Measurements from ENCODE around the gene STARD10. TPM values are rescaled to one million over a fixed set of nuclear protein-coding genes. Genes with fewer than 3 reads are reported as not detected.
A peak's percentile ranks its signal among the peaks of the same experiment; 100 is the strongest.

STARD10 gene
- total and polyA plus RNA-seq, 9 of the 15 experiments (the other 6 are each of a cell fraction or from before 2014, with no cell fraction given): 0.15 to 52.9 (median 32.3) TPM

- Histone ChIP-seq H2AFZ (ENCODE audit: low read depth, low read length) (peak overlapping the region; percentile 77; the same call in 1 of the 2 replicates), H4K20me1 (replicated peaks; ENCODE audit: control insufficient read depth, insufficient read depth, low read length) (no peaks in the 10 kb centered on the region), H3K27me3 (ENCODE audit: control insufficient read depth in 2 of 2, insufficient read depth in 2 of 2, low read length in 2 of 2) (no peaks in the 10 kb centered on the region), H3K79me2 (ENCODE audit: control insufficient read depth, insufficient read depth, low read length) (peaks cover 56% of the 10 kb centered on the region), H3K4me1 (replicated peaks in 1 of 2; ENCODE audit: control insufficient read depth in 2 of 2, insufficient read depth in 2 of 2, low read length in 2 of 2) (peaks cover 11 to 26% of the 10 kb centered on the region in 2 experiments; a peak in 4 of 5 replicates), H3K36me3 (ENCODE audit: control insufficient read depth, insufficient read depth, low read length) (peaks cover 81% of the 10 kb centered on the region), H3K9me1 (ENCODE audit: control insufficient read depth, insufficient read depth, low read length) (no peaks in the 10 kb centered on the region), H3K9ac (ENCODE audit: insufficient read depth in 1 of 2, low read depth in 2 of 2, low read length in 2 of 2) (peak overlapping the region; percentile 65 to 87), H3K4me2 (ENCODE audit: insufficient read depth, low read length) (peak overlapping the region; percentile 78), H3K4me3 (peak overlapping the region; percentile 33), H3K27ac (ENCODE audit: extremely low read depth, low read depth, low read length) (peak overlapping the region; percentile 79), H3K9me3 (replicated peaks; ENCODE audit: control insufficient read depth, insufficient read depth, low read depth, low read length) (no peaks in the 10 kb centered on the region)
- FAIRE-seq (no peak), DNase-seq (ENCODE audit: extremely low read depth in 1 of 4, low spot score in 3 of 4) (no peak), ATAC-seq (no peak)
- CTCF ChIA-PET (ENCODE audit: low intra/inter-chr PET ratio): no interaction called here
- TF ChIP-seq ZNF512 (tag; IDR thresholded peaks at IDR 0.05): peak; percentile 44; the same call in 1 of the 2 replicates
- no peak for TF ChIP-seq RBM34 (IDR thresholded peaks at IDR 0.05; ENCODE audit: borderline replicate concordance, insufficient read depth, low read length)
- POLR2A ChIA-PET: no interaction called here
- intact Hi-C loops (cut with micrococcal nuclease) (no loop called here), in situ Hi-C loops (cut with MboI) (loop anchor here (10.0 kb wide), 1 partner anchor 463 kb away; no protein-coding TSS in a partner anchor)
- BruUV-seq (replicated peaks): TSS peak; percentile 67
- whole genome bisulfite sequencing (ENCODE audit: insufficient coverage, low coverage, missing lambda C conversion rate): 81% methylated on average over 13 of the region's 13 CpGs
These were observed 72.2 kb downstream of the STARD10 start for GRCh38 chr11:72721689-72722049.

GRCh38 chr11:72721276-72721675 lies 72.6 kb downstream of the STARD10 start:
- in situ Hi-C loops (cut with MboI): loop anchor here (10.0 kb wide), 1 partner anchor 464 kb away; no protein-coding TSS in a partner anchor
- DNase-seq (ENCODE audit: extremely low read depth in 1 of 4, low spot score in 3 of 4) (no peak), ATAC-seq (no peak), FAIRE-seq (no peak)
- ChIA-PET CTCF (ENCODE audit: low intra/inter-chr PET ratio) (no interaction called here), POLR2A (no interaction called here)
- Histone ChIP-seq H3K4me2 (ENCODE audit: insufficient read depth, low read length) (peak overlapping the region; percentile 78), H3K27ac (ENCODE audit: extremely low read depth, low read depth, low read length) (no peak overlapping the region), H3K27me3 (ENCODE audit: control insufficient read depth in 2 of 2, insufficient read depth in 2 of 2, low read length in 2 of 2) (no peaks in the 10 kb centered on the region), H3K9me1 (ENCODE audit: control insufficient read depth, insufficient read depth, low read length) (no peaks in the 10 kb centered on the region), H3K79me2 (ENCODE audit: control insufficient read depth, insufficient read depth, low read length) (peaks cover 56% of the 10 kb centered on the region), H3K36me3 (ENCODE audit: control insufficient read depth, insufficient read depth, low read length) (peaks cover 82% of the 10 kb centered on the region), H3K4me3 (peak overlapping the region; percentile 33), H3K4me1 (replicated peaks in 1 of 2; ENCODE audit: control insufficient read depth in 2 of 2, insufficient read depth in 2 of 2, low read length in 2 of 2) (peaks cover 11 to 28% of the 10 kb centered on the region in 2 experiments; a peak in 4 of 5 replicates), H4K20me1 (replicated peaks; ENCODE audit: control insufficient read depth, insufficient read depth, low read length) (no peaks in the 10 kb centered on the region), H3K9ac (ENCODE audit: insufficient read depth in 1 of 2, low read depth in 2 of 2, low read length in 2 of 2) (peak overlapping the region; percentile 65 to 87; a peak in 2 of 4 replicates), H3K9me3 (replicated peaks; ENCODE audit: control insufficient read depth, insufficient read depth, low read depth, low read length) (no peaks in the 10 kb centered on the region), H2AFZ (ENCODE audit: low read depth, low read length) (no peak overlapping the region)
- WGBS (ENCODE audit: insufficient coverage, low coverage, missing lambda C conversion rate): 77% methylated on average over 3 of the region's 3 CpGs
- intact Hi-C loops (cut with micrococcal nuclease): no loop called here
- no TSS peak for BruUV-seq (replicated peaks)
- TF ChIP-seq KDM2B (CRISPR knock-in tag; IDR thresholded peaks at IDR 0.05) (no peak), ZNF146 (CRISPR knock-in tag; IDR thresholded peaks at IDR 0.05; ENCODE audit: unreplicated experiment) (no peak), RREB1 (CRISPR knock-in tag; IDR thresholded peaks at IDR 0.05) (no peak), BHLHE40 (IDR thresholded peaks at IDR 0.05; ENCODE audit: low read length) (no peak), NFATC3 (IDR thresholded peaks at IDR 0.05) (no peak), SRSF7 (optimal IDR thresholded peaks at IDR 0.05; ENCODE audit: low read depth, low read length) (no peak), ZFP1 (CRISPR knock-in tag; IDR thresholded peaks at IDR 0.05) (no peak), CBFA2T3 (IDR thresholded peaks at IDR 0.05) (no peak)

Measured in K562 (cell line).